ENCODE results near the gene GJD4. TPM values are rescaled to one million over a fixed set of nuclear protein-coding genes. Genes with fewer than 3 reads are reported as not detected.

Gene GJD4
- polyA plus RNA-seq, 2 of the 4 experiments (the other 2 are of a cell fraction) = not detected

DNA sequence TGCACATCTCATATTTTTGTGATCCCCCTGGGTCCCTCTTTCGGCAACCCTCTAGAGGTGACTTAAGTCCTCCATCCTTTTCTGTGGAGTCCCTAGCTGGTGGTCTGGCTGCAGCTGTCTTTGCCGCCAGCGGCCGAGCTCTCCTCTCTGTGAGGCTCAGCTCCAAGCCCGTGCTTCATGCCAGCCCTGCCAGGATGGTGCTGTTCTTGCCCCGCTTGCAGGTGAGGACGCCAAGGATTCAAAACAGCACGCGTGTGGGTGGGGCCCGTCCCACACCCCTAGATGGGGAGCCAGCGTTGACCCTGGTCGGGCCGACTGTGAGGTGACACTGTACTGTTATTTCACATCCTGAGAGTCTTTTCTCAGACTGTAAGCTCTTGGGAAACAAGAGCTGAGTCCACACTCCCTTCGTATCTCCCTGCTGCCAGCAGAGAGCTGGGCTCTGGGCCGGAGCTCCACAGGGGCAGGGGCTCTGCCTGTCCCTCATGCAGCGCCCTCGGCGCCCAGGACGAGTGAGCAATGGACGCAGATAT, 36.6 kb upstream of the GJD4 start (continued):
- TF ChIP-seq, protein P1, sequence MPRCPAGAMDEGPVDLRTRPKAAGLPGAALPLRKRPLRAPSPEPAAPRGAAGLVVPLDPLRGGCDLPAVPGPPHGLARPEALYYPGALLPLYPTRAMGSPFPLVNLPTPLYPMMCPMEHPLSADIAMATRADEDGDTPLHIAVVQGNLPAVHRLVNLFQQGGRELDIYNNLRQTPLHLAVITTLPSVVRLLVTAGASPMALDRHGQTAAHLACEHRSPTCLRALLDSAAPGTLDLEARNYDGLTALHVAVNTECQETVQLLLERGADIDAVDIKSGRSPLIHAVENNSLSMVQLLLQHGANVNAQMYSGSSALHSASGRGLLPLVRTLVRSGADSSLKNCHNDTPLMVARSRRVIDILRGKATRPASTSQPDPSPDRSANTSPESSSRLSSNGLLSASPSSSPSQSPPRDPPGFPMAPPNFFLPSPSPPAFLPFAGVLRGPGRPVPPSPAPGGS (IDR thresholded peaks at IDR 0.05) = no peak
- TF ChIP-seq ZSCAN20 (CRISPR knock-in tag; IDR thresholded peaks at IDR 0.05) (no peak), TFCP2L1 (CRISPR knock-in tag; IDR thresholded peaks at IDR 0.05) (no peak)

GRCh38 chr10:35569111-35569707, 35.9 kb upstream of the GJD4 start:
- FAIRE-seq (no peak), ATAC-seq (no peak), DNase-seq (ENCODE audit: low read depth in 1 of 2, low spot score in 1 of 2) (no peak)
- Histone ChIP-seq H3K9me3 (no peaks in the 10 kb centered on the region), H3K27ac (no peak overlapping the region), H3K4me3 (no peak overlapping the region), H3K4me2 (no peak overlapping the region), H3K4me1 (no peaks in the 10 kb centered on the region)
- no peak for TF ChIP-seq NFE2L2 (conservative IDR thresholded peaks at IDR 0.05; ENCODE audit: low read length)
- no peak for TF ChIP-seq HDAC2 (IDR thresholded peaks at IDR 0.05)
- no peak for TF ChIP-seq ELK1 (IDR thresholded peaks at IDR 0.05; ENCODE audit: low read depth, low read length)
- TF ChIP-seq KDM1A (IDR thresholded peaks at IDR 0.05; ENCODE audit: low read depth) = no peak
- TF ChIP-seq FOXS1 (CRISPR knock-in tag; IDR thresholded peaks at IDR 0.05) = no peak
- TF ChIP-seq POLR2A (IDR thresholded peaks at IDR 0.05; ENCODE audit: low read length) = no peak
- no peak for TF ChIP-seq HES2 (IDR thresholded peaks at IDR 0.05)
- no peak for TF ChIP-seq MYC (IDR thresholded peaks at IDR 0.05; ENCODE audit: borderline replicate concordance, low read length)
- TF ChIP-seq KDM5A (IDR thresholded peaks at IDR 0.05) = no peak
- TF ChIP-seq, protein P2, sequence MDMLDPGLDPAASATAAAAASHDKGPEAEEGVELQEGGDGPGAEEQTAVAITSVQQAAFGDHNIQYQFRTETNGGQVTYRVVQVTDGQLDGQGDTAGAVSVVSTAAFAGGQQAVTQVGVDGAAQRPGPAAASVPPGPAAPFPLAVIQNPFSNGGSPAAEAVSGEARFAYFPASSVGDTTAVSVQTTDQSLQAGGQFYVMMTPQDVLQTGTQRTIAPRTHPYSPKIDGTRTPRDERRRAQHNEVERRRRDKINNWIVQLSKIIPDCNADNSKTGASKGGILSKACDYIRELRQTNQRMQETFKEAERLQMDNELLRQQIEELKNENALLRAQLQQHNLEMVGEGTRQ (IDR thresholded peaks at IDR 0.05) = no peak
- TF ChIP-seq, protein P3, sequence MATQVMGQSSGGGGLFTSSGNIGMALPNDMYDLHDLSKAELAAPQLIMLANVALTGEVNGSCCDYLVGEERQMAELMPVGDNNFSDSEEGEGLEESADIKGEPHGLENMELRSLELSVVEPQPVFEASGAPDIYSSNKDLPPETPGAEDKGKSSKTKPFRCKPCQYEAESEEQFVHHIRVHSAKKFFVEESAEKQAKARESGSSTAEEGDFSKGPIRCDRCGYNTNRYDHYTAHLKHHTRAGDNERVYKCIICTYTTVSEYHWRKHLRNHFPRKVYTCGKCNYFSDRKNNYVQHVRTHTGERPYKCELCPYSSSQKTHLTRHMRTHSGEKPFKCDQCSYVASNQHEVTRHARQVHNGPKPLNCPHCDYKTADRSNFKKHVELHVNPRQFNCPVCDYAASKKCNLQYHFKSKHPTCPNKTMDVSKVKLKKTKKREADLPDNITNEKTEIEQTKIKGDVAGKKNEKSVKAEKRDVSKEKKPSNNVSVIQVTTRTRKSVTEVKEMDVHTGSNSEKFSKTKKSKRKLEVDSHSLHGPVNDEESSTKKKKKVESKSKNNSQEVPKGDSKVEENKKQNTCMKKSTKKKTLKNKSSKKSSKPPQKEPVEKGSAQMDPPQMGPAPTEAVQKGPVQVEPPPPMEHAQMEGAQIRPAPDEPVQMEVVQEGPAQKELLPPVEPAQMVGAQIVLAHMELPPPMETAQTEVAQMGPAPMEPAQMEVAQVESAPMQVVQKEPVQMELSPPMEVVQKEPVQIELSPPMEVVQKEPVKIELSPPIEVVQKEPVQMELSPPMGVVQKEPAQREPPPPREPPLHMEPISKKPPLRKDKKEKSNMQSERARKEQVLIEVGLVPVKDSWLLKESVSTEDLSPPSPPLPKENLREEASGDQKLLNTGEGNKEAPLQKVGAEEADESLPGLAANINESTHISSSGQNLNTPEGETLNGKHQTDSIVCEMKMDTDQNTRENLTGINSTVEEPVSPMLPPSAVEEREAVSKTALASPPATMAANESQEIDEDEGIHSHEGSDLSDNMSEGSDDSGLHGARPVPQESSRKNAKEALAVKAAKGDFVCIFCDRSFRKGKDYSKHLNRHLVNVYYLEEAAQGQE (IDR thresholded peaks at IDR 0.05) = no peak
- no peak for TF ChIP-seq HOXA7 (CRISPR knock-in tag; IDR thresholded peaks at IDR 0.05)
- no peak for TF ChIP-seq ZNF302 (CRISPR knock-in tag; IDR thresholded peaks at IDR 0.05)
- TF ChIP-seq HOXB5 (CRISPR knock-in tag; IDR thresholded peaks at IDR 0.05) = no peak
- TF ChIP-seq FOSL2 (IDR thresholded peaks at IDR 0.05) = no peak
- no peak for TF ChIP-seq FOSL2 (CRISPR knock-in tag; IDR thresholded peaks at IDR 0.05)
- TF ChIP-seq GATA3 (IDR thresholded peaks at IDR 0.05; ENCODE audit: borderline replicate concordance) = no peak
- ChIA-PET CTCF (no interaction called here), POLR2A (no interaction called here)
- 87% methylated on average over 19 of the region's 19 CpGs for whole genome bisulfite sequencing (ENCODE audit: missing lambda C conversion rate)
